Measurements from ENCODE around the gene MCAT. TPM values are rescaled to one million over a fixed set of nuclear protein-coding genes. Genes with fewer than 3 reads are reported as not detected.

MCAT gene
- total RNA-seq, 1 donor: 21.4 TPM

DNA sequence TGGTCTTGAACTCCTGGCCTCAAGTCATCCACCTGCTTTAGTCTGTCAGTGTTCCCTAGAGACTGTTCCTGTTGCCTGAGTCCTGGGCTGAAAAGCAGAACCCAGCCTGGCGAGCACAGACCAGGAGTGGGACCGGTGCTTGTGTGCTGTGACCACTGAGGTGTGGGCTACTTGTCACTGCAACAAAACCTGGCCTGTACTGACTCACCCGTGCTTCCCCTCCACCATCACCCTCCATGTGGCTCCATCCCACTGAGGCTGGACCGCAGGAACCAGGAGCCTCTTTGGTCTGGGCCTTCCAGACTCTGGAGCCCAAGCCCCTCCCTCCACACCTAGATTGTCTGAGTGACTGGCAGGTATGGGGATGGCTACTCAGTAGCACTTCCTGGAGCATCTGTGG, 8.6 kb downstream of the MCAT start:
- Histone ChIP-seq H4K20me1 (ENCODE audit: insufficient read depth, low read length) (no peaks in the 10 kb centered on the region), H2AFZ (ENCODE audit: low read length) (no peak overlapping the region), H3K27me3 (ENCODE audit: insufficient read depth, low read length) (no peaks in the 10 kb centered on the region), H3K79me2 (ENCODE audit: insufficient read depth, low read length) (no peaks in the 10 kb centered on the region), H3K4me3 (ENCODE audit: insufficient read depth, low read length) (no peak overlapping the region), H3K36me3 (ENCODE audit: insufficient read depth, low read length) (peaks cover 46% of the 10 kb centered on the region), H3K4me2 (ENCODE audit: insufficient read depth, low read length) (no peak overlapping the region), H3K9me3 (ENCODE audit: low read depth, low read length) (no peaks in the 10 kb centered on the region), H3K4me1 (ENCODE audit: insufficient read depth, low read length) (no peaks in the 10 kb centered on the region), H3K27ac (ENCODE audit: low read depth, low read length) (no peak overlapping the region)
- DNase-seq (ENCODE audit: insufficient read length, low spot score, missing footprints): peak; percentile 39
- TF ChIP-seq, protein P1, sequence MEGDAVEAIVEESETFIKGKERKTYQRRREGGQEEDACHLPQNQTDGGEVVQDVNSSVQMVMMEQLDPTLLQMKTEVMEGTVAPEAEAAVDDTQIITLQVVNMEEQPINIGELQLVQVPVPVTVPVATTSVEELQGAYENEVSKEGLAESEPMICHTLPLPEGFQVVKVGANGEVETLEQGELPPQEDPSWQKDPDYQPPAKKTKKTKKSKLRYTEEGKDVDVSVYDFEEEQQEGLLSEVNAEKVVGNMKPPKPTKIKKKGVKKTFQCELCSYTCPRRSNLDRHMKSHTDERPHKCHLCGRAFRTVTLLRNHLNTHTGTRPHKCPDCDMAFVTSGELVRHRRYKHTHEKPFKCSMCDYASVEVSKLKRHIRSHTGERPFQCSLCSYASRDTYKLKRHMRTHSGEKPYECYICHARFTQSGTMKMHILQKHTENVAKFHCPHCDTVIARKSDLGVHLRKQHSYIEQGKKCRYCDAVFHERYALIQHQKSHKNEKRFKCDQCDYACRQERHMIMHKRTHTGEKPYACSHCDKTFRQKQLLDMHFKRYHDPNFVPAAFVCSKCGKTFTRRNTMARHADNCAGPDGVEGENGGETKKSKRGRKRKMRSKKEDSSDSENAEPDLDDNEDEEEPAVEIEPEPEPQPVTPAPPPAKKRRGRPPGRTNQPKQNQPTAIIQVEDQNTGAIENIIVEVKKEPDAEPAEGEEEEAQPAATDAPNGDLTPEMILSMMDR (IDR thresholded peaks at IDR 0.05; ENCODE audit: extremely low read depth, low read depth, low read length): no peak

DNA sequence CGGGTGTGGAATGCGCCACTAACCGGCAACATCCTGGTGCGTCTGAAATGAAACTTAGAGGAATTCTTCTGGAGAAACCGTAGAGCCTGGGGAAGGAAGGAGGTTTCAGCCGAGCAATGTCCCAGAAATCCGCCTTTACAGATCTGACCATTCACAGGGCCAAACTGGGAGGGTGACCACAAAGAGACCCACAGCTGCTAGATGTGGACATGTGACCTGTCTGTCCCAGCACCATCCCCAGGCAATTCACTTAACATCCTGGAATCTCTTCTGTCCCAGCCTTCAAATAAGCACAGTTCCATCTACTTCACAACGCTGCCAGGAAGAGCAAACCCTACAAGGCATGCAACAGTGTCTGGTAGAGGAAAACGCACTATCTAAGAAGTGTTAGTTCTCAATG, 9.8 kb downstream of the MCAT start:
- no peaks in the 10 kb centered on the region for H3K9me3 ChIP-seq (ENCODE audit: low read depth, low read length)
- no peak overlapping the region for H2AFZ ChIP-seq (ENCODE audit: low read length)
- no peak overlapping the region for H3K4me3 ChIP-seq (ENCODE audit: insufficient read depth, low read length)
- H3K4me2 ChIP-seq (ENCODE audit: insufficient read depth, low read length): no peak overlapping the region
- H3K27me3 ChIP-seq (ENCODE audit: insufficient read depth, low read length): no peaks in the 10 kb centered on the region
- H3K36me3 ChIP-seq (ENCODE audit: insufficient read depth, low read length): peaks cover 38% of the 10 kb centered on the region
- peak; percentile 66 for DNase-seq (ENCODE audit: insufficient read length, low spot score, missing footprints)
- H3K4me1 ChIP-seq (ENCODE audit: insufficient read depth, low read length): no peaks in the 10 kb centered on the region
- TF ChIP-seq, protein P1 (IDR thresholded peaks at IDR 0.05; ENCODE audit: extremely low read depth, low read depth, low read length): no peak
- no peaks in the 10 kb centered on the region for H4K20me1 ChIP-seq (ENCODE audit: insufficient read depth, low read length)
- no peaks in the 10 kb centered on the region for H3K79me2 ChIP-seq (ENCODE audit: insufficient read depth, low read length)
- no peak overlapping the region for H3K27ac ChIP-seq (ENCODE audit: low read depth, low read length)

DNA sequence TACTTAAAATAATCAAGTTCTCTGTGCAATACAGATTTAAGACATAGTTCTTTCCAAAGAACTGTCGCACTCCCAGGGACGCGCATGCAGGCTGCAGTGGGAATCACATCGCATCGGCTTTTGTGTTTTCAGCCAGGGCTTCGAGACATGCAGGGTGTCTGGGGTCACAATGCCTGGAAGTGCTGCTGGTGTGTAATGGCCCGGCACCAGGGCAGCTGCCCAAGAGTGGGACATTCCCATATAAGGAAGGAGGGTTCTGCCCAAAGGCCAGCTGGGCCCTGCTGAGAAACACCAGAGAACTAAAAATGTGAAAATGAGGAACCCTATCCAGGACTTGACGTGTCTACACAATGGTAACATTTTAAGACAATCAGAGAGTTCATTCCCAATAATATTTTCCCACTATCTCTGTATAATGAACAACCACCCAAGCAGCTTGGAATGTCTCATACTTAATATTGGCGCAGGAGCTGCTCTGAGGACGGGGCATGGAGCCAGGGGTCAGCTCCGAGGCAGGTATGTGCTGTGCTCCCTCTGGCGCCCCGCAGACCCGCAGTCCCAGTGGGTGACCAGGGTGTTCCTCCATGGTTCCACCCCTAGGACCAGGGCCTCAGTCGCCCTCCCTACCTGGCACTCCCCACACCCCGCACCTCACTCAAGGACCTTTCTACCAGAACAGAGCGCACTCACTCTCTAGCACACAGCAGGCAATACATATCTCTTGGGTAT, 11.3 kb downstream of the MCAT start:
- Histone ChIP-seq H4K20me1 (ENCODE audit: insufficient read depth, low read length) (no peaks in the 10 kb centered on the region), H3K36me3 (ENCODE audit: insufficient read depth, low read length) (peaks cover 31% of the 10 kb centered on the region), H3K4me3 (ENCODE audit: insufficient read depth, low read length) (no peak overlapping the region), H2AFZ (ENCODE audit: low read length) (no peak overlapping the region), H3K4me1 (ENCODE audit: insufficient read depth, low read length) (peaks cover 4% of the 10 kb centered on the region), H3K27me3 (ENCODE audit: insufficient read depth, low read length) (no peaks in the 10 kb centered on the region), H3K79me2 (ENCODE audit: insufficient read depth, low read length) (no peaks in the 10 kb centered on the region), H3K27ac (ENCODE audit: low read depth, low read length) (no peak overlapping the region), H3K9me3 (ENCODE audit: low read depth, low read length) (no peaks in the 10 kb centered on the region), H3K4me2 (ENCODE audit: insufficient read depth, low read length) (no peak overlapping the region)
- TF ChIP-seq, protein P1 (IDR thresholded peaks at IDR 0.05; ENCODE audit: extremely low read depth, low read depth, low read length): no peak
- DNase-seq (ENCODE audit: insufficient read length, low spot score, missing footprints): peak; percentile 55

DNA sequence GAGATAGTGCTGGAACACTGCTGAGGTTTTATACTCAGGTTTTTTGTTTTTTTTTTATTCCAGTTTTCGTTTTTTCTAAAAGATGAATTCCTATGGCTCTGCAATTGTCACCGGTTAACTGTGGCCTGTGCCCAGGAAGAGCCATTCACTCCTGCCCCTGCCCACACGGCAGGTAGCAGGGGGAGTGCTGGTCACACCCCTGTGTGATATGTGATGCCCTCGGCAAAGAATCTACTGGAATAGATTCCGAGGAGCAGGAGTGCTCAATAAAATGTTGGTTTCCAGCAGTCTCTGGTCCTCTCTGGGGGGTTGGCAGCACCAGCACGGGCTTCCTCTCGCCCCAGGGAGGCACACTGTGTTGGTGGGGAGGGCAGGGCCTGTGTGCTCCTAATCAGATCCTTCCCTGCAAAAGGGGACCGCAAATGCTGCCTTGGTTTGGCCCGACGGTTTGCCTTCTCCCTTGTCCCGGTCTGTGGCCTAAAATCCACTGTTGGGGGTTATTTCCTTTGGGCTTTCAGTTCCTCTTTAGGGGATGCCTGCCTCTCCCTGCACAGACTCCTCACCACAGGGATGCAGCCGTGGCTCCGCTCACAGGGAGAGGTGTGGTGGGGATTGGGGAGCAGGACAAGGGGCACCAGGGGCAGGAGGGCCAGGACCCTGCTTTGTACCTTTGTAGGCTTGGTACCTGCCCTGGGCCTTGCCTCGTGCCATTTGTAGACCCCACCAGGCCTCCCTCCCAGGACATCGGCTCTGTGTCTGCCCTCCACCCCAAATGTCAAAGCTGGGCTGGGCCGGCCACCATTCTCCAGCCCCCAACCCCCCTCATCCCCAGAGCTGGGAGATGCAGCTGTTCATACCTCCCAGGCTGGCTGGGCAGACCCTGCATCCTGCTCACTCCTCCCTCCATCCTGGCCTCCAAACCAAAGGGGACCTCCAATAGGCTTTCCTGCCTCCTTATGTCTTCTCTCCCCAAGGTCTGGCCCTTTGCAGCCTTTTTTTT, 13.5 kb downstream of the MCAT start:
- H3K4me2 ChIP-seq (ENCODE audit: insufficient read depth, low read length): no peak overlapping the region
- H3K9me3 ChIP-seq (ENCODE audit: low read depth, low read length): no peaks in the 10 kb centered on the region
- peaks cover 9% of the 10 kb centered on the region for H3K4me1 ChIP-seq (ENCODE audit: insufficient read depth, low read length)
- H4K20me1 ChIP-seq (ENCODE audit: insufficient read depth, low read length): no peaks in the 10 kb centered on the region
- TF ChIP-seq, protein P1 (IDR thresholded peaks at IDR 0.05; ENCODE audit: extremely low read depth, low read depth, low read length): no peak
- H3K79me2 ChIP-seq (ENCODE audit: insufficient read depth, low read length): no peaks in the 10 kb centered on the region
- H3K36me3 ChIP-seq (ENCODE audit: insufficient read depth, low read length): peaks cover 15% of the 10 kb centered on the region
- H2AFZ ChIP-seq (ENCODE audit: low read length): no peak overlapping the region
- H3K27me3 ChIP-seq (ENCODE audit: insufficient read depth, low read length): no peaks in the 10 kb centered on the region
- DNase-seq (ENCODE audit: insufficient read length, low spot score, missing footprints): peak; percentile 72
- H3K4me3 ChIP-seq (ENCODE audit: insufficient read depth, low read length): no peak overlapping the region
- no peak overlapping the region for H3K27ac ChIP-seq (ENCODE audit: low read depth, low read length)
